ENCODE measurements around the gene PRPH. TPM values are rescaled to one million over a fixed set of nuclear protein-coding genes. Genes with fewer than 3 reads are reported as not detected.
"Not testable (repeated sequence)": the region's sequence is repeated elsewhere in the genome, so short reads cannot be mapped to it uniquely, and the experiment has no call there.

The PRPH gene
- total RNA-seq, 4 donors from 2014 or later, result 3.0 to 16.2 (median 5.8) TPM

GRCh38 chr12:49279706-49280159 is 15.2 kb upstream of the PRPH start:
- H3K9me3 ChIP-seq, result no peaks in the 10 kb centered on the region
- ATAC-seq, result no peak
- no peak overlapping the region for H3K27ac ChIP-seq
- H3K36me3 ChIP-seq, result no peaks in the 10 kb centered on the region
- WGBS, 2 donors (ENCODE audit: low coverage in 1 of 2), result 66 to 78% methylated on average over 3 to 5 of the region's 7 CpGs
- no peak overlapping the region for H3K4me3 ChIP-seq
- TF ChIP-seq POLR2AphosphoS5 (IDR thresholded peaks at IDR 0.05), result no peak
- TF ChIP-seq CTCF (IDR thresholded peaks at IDR 0.05), result no peak
- no peak for TF ChIP-seq EP300 (IDR thresholded peaks at IDR 0.05)
- TF ChIP-seq POLR2A (IDR thresholded peaks at IDR 0.05), result no peak
- H3K27me3 ChIP-seq, result peaks cover 12% of the 10 kb centered on the region
- H3K4me1 ChIP-seq, result no peaks in the 10 kb centered on the region

GRCh38 chr12:49280545-49280944 is 14.4 kb upstream of the PRPH start:
- not testable (repeated sequence) for ATAC-seq, H3K4me1 ChIP-seq, H3K27ac ChIP-seq, H3K4me3 ChIP-seq, H3K9me3 ChIP-seq, H3K36me3 ChIP-seq
- WGBS, 2 donors (ENCODE audit: low coverage in 1 of 2), result 87% methylated on average over 3 to 5 of the region's 6 CpGs
- H3K27me3 ChIP-seq, result peaks cover 20% of the 10 kb centered on the region

- no peak for TF ChIP-seq EP300 (IDR thresholded peaks at IDR 0.05)
- no peak for TF ChIP-seq POLR2A (IDR thresholded peaks at IDR 0.05)
- TF ChIP-seq POLR2AphosphoS5 (IDR thresholded peaks at IDR 0.05), result no peak
- TF ChIP-seq CTCF (IDR thresholded peaks at IDR 0.05), result no peak
- Histone ChIP-seq H3K9me3 (peaks cover 0 to 3% (median 0%) of the 10 kb centered on the region in 3 donors), H3K27ac (no peak overlapping the region), H3K36me3 (no peaks in the 10 kb centered on the region), H3K27me3 (peaks cover 35% of the 10 kb centered on the region), H3K4me3 (no peak overlapping the region), H3K4me1 (no peaks in the 10 kb centered on the region)
- ATAC-seq, result no peak
- WGBS, 2 donors (ENCODE audit: low coverage in 1 of 2), result 83 to 100% methylated on average over 2 to 5 of the region's 5 CpGs
Measured at GRCh38 chr12:49282302-49282701, 12.6 kb upstream of the PRPH start.

- H3K4me3 ChIP-seq, H3K4me1 ChIP-seq, H3K27ac ChIP-seq, ATAC-seq, H3K9me3 ChIP-seq, H3K36me3 ChIP-seq: not testable (repeated sequence)
- 80% methylated on average over 1 of the region's 6 CpGs; no CpG with 5 or more reads in 1 of the 2 donors for WGBS, 2 donors (ENCODE audit: low coverage in 1 of 2)
- peaks cover 37% of the 10 kb centered on the region for H3K27me3 ChIP-seq
Measured at GRCh38 chr12:49282740-49283375, 12.1 kb upstream of the PRPH start.

- H3K36me3 ChIP-seq, result no peaks in the 10 kb centered on the region
- no peak overlapping the region for H3K27ac ChIP-seq
- no peak for ATAC-seq
- TF ChIP-seq POLR2AphosphoS5 (IDR thresholded peaks at IDR 0.05), result no peak
- TF ChIP-seq CTCF (IDR thresholded peaks at IDR 0.05), result no peak
- no peak for TF ChIP-seq POLR2A (IDR thresholded peaks at IDR 0.05)
- no peak for TF ChIP-seq EP300 (IDR thresholded peaks at IDR 0.05)
- H3K4me3 ChIP-seq, result no peak overlapping the region
- 65 to 71% methylated on average over 4 to 7 of the region's 25 CpGs for WGBS, 2 donors (ENCODE audit: low coverage in 1 of 2)
- H3K27me3 ChIP-seq, result peaks cover 47% of the 10 kb centered on the region
- H3K4me1 ChIP-seq, result no peaks in the 10 kb centered on the region
- H3K9me3 ChIP-seq, result peaks cover 0 to 3% (median 0%) of the 10 kb centered on the region in 3 donors
Measured at GRCh38 chr12:49283541-49284429, 11.2 kb upstream of the PRPH start.
